ENCODE results near the gene INTS12. TPM values are rescaled to one million over a fixed set of nuclear protein-coding genes. Genes with fewer than 3 reads are reported as not detected.
A peak's percentile ranks its signal among the peaks of the same experiment; 100 is the strongest.

Gene INTS12
- total and polyA plus RNA-seq, 2 experiments from 2014 or later, result 12.6 to 15.3 TPM

DNA sequence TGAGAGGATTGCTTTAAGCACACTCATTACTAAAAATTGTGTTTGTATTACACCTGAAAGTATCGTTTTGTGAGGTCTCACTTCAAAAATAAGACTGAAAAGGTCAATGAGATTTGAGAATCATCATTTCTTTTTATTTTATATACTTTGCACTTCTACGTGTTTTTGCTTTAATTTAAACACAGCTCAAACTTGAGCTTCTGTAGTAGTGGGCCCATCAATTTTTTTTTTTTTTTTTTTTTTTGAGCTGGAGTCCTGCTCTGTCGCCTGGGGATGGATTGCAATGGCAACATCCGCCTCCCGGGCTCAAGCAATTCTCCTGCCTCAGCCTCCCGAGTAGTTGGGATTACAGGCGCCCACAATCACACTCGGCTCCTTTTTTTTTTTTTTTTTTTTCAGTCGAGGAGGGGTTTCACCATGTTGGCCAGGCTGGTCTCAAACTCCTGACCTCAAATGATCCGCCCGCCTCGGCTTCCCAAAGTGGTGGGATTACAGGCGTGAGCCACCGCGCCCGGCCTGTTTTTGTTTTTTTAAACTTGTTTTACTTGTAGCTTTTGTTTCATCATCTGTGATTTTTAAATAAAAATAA lies 1.6 kb upstream of the INTS12 start:
- no peaks in the 10 kb centered on the region for H4K20me1 ChIP-seq (replicated peaks; ENCODE audit: insufficient read depth)
- H3K9me2 ChIP-seq (ENCODE audit: insufficient read depth), result no peaks in the 10 kb centered on the region
- no peaks in the 10 kb centered on the region for H3F3A ChIP-seq (replicated peaks; ENCODE audit: low read depth)
- no peak overlapping the region for H3K27ac Mint-ChIP-seq
- no peaks in the 10 kb centered on the region for H3K9me3 Mint-ChIP-seq
- no peak for ATAC-seq
- H3K36me3 ChIP-seq (ENCODE audit: insufficient read depth), result no peaks in the 10 kb centered on the region
- peaks cover 15% of the 10 kb centered on the region; the same call in 1 of the 2 replicates for H3K4me1 ChIP-seq (ENCODE audit: insufficient read depth)
- peaks cover 13% of the 10 kb centered on the region for H3K4me1 Mint-ChIP-seq
- peak overlapping the region; percentile 92 for H3K4me2 ChIP-seq
- H3K4me3 ChIP-seq, result peak overlapping the region; percentile 71
- peaks cover 70% of the 10 kb centered on the region for H3K79me2 ChIP-seq (replicated peaks; ENCODE audit: insufficient read depth)
- peak; percentile 7 for DNase-seq (ENCODE audit: low spot score)
- peak overlapping the region; percentile 28; the same call in 1 of the 2 replicates for H3K27ac ChIP-seq (ENCODE audit: low read depth)
- no peaks in the 10 kb centered on the region for H3K27me3 Mint-ChIP-seq (ENCODE audit: insufficient read depth, low read depth, poor library complexity)
- no peaks in the 10 kb centered on the region for H3K36me3 Mint-ChIP-seq (ENCODE audit: low read depth)
- peak overlapping the region; percentile 89 for H3K4me3 Mint-ChIP-seq
- no peaks in the 10 kb centered on the region for H3K27me3 ChIP-seq (ENCODE audit: insufficient read depth)
- TF ChIP-seq CREB1 (CRISPR knock-in tag; IDR thresholded peaks at IDR 0.05; ENCODE audit: low read depth) (no peak), ETS1 (IDR thresholded peaks at IDR 0.05) (no peak), STAT1 (IDR thresholded peaks at IDR 0.05; ENCODE audit: unreplicated experiment) (no peak), NANOG (IDR thresholded peaks at IDR 0.05; ENCODE audit: borderline replicate concordance) (no peak), POLR2AphosphoS5 (IDR thresholded peaks at IDR 0.05; ENCODE audit: low read depth) (no peak), JUNB (IDR thresholded peaks at IDR 0.05; ENCODE audit: unreplicated experiment) (no peak), REST (IDR thresholded peaks at IDR 0.05; ENCODE audit: unreplicated experiment) (no peak)
- H2AFZ ChIP-seq, result no peak overlapping the region

DNA sequence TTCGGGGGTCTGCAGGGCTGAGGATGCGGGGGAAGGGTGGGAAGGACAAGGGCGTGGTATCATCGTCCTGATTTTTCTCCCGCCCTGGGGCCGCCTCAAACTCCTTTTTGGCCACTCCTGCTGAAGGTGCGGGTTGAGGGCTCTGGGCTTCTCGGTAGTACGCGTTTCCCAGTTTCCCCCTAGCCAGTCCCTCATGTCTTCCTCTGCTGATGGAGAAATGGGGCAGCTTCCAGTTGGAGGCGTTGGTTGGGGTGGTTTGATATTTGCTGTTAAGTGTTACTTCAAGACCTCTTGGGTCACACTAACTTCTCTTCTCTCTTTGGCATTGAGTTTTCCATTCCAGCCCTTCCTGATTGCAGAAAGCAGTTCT lies 577 bp upstream of the INTS12 start:
- H3K4me3 ChIP-seq, result peak overlapping the region; percentile 71
- peak overlapping the region; percentile 97 for H2AFZ ChIP-seq
- peak overlapping the region; percentile 92 for H3K4me2 ChIP-seq
- H3K27me3 Mint-ChIP-seq (ENCODE audit: insufficient read depth, low read depth, poor library complexity), result no peaks in the 10 kb centered on the region
- no peaks in the 10 kb centered on the region for H3K9me3 Mint-ChIP-seq
- peaks cover 13% of the 10 kb centered on the region for H3K4me1 Mint-ChIP-seq
- H4K20me1 ChIP-seq (replicated peaks; ENCODE audit: insufficient read depth), result no peaks in the 10 kb centered on the region
- H3K9me2 ChIP-seq (ENCODE audit: insufficient read depth), result no peaks in the 10 kb centered on the region
- H3F3A ChIP-seq (replicated peaks; ENCODE audit: low read depth), result no peaks in the 10 kb centered on the region
- peak overlapping the region; percentile 89 for H3K4me3 Mint-ChIP-seq
- peak overlapping the region; percentile 96 for H3K27ac ChIP-seq (ENCODE audit: low read depth)
- peak; percentile 59 for DNase-seq (ENCODE audit: low spot score)
- no peaks in the 10 kb centered on the region for H3K36me3 Mint-ChIP-seq (ENCODE audit: low read depth)
- H3K27me3 ChIP-seq (ENCODE audit: insufficient read depth), result no peaks in the 10 kb centered on the region
- H3K4me1 ChIP-seq (ENCODE audit: insufficient read depth), result peaks cover 15% of the 10 kb centered on the region; the same call in 1 of the 2 replicates
- H3K27ac Mint-ChIP-seq, result peak overlapping the region; percentile 96
- no peak for TF ChIP-seq NANOG (IDR thresholded peaks at IDR 0.05; ENCODE audit: borderline replicate concordance)
- TF ChIP-seq EZH2phosphoT487 (IDR thresholded peaks at IDR 0.05; ENCODE audit: unreplicated experiment), result no peak
- TF ChIP-seq REST (IDR thresholded peaks at IDR 0.05; ENCODE audit: unreplicated experiment), result no peak
- TF ChIP-seq ETS1 (IDR thresholded peaks at IDR 0.05), result no peak
- TF ChIP-seq STAT1 (IDR thresholded peaks at IDR 0.05; ENCODE audit: unreplicated experiment), result no peak
- TF ChIP-seq JUNB (IDR thresholded peaks at IDR 0.05; ENCODE audit: unreplicated experiment), result no peak
- TF ChIP-seq ZNF114 (CRISPR knock-in tag; IDR thresholded peaks at IDR 0.05), result no peak
- ATAC-seq, result peak; percentile 78
- H3K79me2 ChIP-seq (replicated peaks; ENCODE audit: insufficient read depth), result peaks cover 62% of the 10 kb centered on the region
- H3K36me3 ChIP-seq (ENCODE audit: insufficient read depth), result no peaks in the 10 kb centered on the region

Measured in GM23338 (cell line).